GM18520 (cell line): ENCODE data around the gene LPCAT1.

Experiments used
- ATAC-seq: cut with Tn5 transposase; IDR thresholded peaks from one replicate; pipeline ENCODE4 v1.9.1; 2021; ENCODE audit not compliant: unreplicated experiment

The LPCAT1 gene

DNA sequence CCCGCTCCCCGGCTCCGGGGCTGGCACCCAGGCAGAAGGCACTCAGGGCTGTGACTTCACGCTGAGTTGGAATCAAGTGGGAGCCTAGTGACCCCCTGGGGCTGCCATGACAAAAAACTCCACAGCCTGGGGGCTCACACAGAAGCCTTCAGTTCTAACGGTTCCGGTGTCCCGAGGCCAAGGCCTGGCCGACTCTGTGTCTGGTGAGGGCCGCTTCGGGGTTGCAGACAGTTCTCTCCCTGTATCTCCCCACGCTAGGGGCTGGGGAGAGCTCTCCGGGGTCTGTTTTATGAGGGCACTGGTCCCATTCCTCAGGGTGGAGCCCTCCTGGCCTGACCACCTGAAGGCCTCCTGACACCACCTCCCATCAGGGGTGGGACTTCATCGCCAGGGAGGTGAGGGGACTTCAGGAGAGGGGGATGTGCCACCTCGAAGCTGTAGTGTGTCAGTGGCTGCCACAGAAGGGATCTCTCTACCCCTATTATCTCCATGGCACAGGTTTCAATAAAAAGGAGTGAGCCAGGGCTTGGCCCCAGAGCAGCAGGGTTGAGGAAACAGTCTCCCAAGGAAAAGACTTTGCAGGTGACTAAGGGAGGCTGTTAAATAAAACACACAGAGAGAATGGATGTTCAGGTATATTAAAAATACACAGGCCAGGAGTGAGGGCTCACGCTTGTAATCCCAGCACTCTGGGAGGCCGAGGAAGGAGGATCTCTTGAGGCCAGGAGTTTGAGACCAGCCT lies 77.0 kb downstream of the LPCAT1 start:
- ATAC-seq: no peak

DNA sequence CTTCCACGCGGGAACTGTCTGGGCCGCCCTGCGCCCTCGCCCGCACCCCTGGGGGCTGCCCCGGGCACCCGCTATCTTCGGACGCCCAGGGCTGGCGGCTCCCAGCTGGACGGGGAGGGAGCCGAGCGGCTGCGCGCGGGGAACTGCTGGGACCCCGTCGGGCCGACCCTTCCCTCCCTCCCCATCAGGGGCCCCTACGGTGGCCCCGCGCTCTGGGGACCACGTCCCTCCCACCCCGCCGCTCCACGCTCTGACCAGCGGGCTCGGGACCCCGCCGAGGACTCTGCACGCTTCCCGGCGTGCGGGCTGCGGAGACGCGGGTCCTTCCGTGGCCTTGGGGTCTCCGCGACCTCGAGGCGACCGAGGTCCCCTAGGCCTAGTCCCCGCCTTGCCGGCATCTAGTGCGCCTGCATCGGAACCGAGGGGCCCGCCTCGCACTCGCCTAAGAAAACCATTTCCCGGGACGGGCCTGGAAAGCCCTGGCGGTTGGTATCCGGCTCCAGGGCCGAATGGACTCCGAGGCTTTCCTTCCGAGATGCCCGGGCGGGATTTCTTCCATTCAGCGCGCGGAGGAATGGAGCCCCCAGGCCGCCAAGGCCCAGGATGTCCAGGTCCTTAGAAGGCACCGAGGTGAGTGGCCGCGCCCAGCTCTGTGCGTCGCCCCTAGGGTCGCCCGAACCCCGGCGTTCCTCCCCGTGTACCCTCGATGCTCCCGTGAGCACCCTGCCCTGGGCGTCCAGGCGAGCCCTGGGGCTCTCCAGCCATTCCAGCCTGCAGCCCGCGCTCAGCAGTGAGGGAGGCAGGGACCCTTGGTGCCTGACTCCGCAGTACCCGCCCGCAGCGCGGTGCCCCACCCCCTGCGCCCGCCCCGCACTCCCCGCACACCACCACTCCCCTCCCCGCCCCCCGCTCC lies 77.8 kb downstream of the LPCAT1 start:
- ATAC-seq: no peak

DNA sequence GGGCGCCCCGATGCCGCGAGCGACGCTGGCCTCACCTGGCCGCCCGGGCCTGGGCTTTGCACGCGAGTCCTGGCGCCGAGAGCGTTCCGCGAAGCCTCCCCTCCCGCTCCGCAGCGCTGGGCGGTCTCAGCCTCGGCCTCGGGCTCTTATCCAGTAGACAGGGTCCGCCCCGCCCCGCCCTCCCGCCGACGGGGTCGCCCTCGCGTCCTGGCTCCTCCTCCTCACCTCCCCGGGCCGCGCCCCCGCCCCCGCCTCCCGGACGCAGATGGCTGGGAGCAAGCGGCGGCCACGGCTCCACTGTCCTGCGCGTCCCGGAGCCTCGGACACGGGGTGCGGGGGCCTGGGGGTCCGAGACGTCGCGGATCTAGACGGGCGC lies 78.5 kb downstream of the LPCAT1 start, which contains the start of gene SLC6A3:
Gene SLC6A3 (minus strand): TSS at position 128 of the 376 bp plus-strand sequence. CDS start 2,243 bp downstream, outside the sequence.
- no peak for ATAC-seq

- no peak for ATAC-seq
Observed at GRCh38 chr5:1444361-1445189, 79.2 kb downstream of the LPCAT1 start.

DNA sequence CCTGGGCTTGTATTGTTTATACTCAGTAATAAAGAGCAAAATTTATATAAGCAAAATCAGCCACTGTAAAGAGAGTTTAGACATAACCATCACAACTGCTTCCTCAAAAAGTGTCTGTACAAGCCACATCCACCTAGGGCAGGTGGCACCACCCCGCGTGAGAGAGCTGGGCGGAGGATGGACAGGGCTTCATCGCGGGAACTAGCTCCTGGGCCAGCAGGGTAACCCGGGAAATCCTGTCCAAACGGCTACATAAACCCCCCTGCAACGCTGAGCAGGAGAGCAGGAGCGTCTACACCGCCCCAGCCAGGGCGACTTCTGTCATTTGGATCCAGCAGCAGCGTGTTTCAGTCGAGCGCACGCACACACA lies 79.8 kb downstream of the LPCAT1 start:
- ATAC-seq: no peak

DNA sequence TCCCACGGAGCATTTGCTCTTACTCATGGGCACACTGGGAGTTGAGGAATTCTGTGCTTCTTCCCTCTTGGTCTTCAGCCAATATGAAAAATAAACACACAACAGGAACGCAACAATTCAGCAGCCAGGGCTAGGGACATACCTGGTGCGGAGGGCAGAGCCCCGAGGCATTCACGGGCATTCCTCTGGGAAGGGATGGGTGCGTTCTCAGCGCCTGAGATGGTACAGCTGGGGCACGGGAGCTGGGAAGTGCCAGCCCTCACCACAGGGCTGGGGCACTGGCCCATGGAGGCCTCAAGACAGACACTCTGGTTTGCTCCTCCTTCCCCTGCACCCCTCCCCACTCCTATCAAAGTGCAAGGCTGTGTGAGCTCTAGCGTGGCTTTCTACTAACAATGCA lies 80.6 kb downstream of the LPCAT1 start:
- no peak for ATAC-seq

GRCh38 chr5:1442222-1443145 lies 81.3 kb downstream of the LPCAT1 start:
- no peak for ATAC-seq

GRCh38 chr5:1441166-1441865 lies 82.4 kb downstream of the LPCAT1 start:
- no peak for ATAC-seq

- no peak for ATAC-seq
Observed at GRCh38 chr5:1440098-1440493, 83.7 kb downstream of the LPCAT1 start.

- no peak for ATAC-seq
Observed at GRCh38 chr5:1439388-1440097, 84.2 kb downstream of the LPCAT1 start.

DNA sequence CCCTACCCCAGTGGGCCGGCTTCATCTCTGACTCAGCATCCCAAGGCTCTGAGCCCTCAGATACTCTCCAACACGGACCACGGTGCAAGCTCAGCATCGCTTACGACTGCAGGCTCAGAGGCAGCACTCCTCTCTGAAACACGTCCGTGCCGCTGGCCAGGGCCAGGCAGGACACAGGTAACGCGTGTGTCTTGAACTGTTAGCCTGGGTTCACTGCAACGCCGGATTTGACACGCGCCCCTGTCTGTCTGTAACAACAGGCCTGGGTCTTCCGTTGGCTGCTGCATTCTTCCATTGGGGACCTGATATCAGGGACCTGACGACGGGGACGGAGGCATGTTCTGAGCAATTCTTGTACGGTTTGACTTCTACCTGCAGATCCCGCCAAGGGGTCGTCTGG lies 84.9 kb downstream of the LPCAT1 start:
- no peak for ATAC-seq

- no peak for ATAC-seq
Observed at GRCh38 chr5:1437876-1438559, 85.7 kb downstream of the LPCAT1 start.

- ATAC-seq: no peak
Observed at GRCh38 chr5:1437226-1437829, 86.4 kb downstream of the LPCAT1 start.

DNA sequence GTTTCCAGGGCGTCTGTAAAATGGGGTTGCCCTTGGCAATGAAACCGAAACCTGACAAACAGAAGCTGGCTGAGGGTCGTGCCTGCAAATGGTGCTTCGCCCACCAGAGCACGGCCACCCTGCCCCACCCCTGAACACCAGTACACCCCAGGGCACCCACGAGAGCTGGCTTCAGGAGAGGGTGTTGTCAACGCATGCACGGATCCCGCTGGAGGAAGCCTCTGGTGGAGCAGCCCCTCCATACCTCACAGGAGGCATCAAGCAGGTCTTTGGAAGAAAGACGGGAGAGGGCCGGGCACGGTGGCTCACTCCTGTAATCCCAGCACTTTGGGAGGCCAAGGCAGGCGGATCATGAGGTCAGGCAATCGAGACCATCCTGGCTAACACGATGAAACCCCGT lies 87.1 kb downstream of the LPCAT1 start:
- ATAC-seq: no peak

GRCh38 chr5:1436036-1436435 lies 87.7 kb downstream of the LPCAT1 start:
- ATAC-seq: no peak

DNA sequence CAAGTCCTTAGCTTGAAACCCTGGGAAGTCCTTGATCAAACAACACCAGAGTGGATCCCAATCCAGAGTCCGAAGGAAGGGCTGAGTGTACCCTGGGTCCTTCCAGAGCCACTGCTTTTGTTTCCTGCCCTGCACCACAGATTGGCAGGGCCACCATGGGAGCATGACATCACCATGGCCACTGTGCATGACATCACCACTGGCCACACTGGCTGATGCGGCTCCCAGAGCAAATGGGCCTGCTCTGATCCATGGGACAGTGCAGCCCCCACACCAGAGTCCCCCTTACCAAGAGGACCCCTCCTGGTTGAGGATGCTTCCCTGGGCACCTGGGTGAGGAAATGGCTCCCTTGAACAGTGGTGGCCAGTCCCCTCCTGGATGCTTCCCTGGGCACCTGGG lies 88.4 kb downstream of the LPCAT1 start:
- ATAC-seq: no peak

DNA sequence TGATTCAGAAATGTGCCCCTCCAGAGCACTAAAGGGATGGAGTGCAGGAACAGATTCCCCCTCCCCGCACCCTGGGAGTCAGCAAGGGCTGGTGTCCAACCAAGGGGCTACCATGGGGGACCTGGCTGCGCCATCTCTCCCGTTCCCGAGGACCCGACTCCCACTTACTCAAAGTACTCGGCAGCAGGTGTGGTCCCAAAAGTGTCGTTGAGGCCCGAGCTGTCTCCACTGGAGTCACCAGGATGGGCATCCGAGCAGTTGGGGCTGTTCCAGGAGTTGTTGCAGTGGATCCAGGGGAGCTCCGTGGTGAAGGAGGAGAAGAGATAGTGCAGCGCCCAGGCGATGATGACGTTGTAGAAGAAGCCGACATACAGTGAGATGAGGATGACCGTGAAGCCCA lies 91.5 kb downstream of the LPCAT1 start:
- no peak for ATAC-seq

DNA sequence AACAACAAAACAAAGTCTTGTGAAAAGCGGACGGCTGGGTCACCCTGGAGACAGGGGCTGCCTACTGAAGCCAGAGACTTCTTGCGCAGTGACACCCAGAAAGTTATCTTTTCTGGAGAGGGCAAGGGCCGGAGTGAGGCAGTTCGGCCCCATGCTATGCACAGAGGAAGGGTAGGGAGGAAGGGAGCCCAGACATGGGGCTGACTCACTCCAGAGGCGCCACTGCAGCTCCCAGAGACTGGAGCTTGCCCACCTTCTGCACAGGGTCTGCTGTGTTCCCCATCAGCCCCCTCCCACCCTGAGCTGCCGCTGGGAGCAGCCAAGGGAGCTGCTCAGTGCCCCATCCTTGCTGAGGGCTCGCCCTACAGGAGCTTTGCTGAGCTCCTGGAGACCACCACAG lies 91.9 kb downstream of the LPCAT1 start:
- no peak for ATAC-seq
